Right cardiac atrium (tissue), 5 donors: ENCODE data around the gene MAML3. TPM values are rescaled to one million over a fixed set of nuclear protein-coding genes. Genes with fewer than 3 reads are reported as not detected.

Experiments
- ATAC-seq, 2 donors: fragments of 200-7000 bp; cut with Tn5 transposase; one replicate each; pipeline versions ENCODE4 v1.8.0 to v1.9.1; 2020; ENCODE audit warnings: moderate library complexity in 2 of 2, mild to moderate bottlenecking in 1 of 2
- DNase-seq, 3 donors: peaks; one replicate each; pipeline ENCODE4 v3.0.0-alpha.2; 2020
- H3K27ac ChIP-seq: one replicate; pipeline ENCODE4 v1.5.1; 2013; ENCODE audit warnings: mild to moderate bottlenecking, low read length, control low read depth, moderate library complexity
- H3K27me3 ChIP-seq: one replicate; pipeline ENCODE4 v1.6.1; 2013; ENCODE audit not compliant: control insufficient read depth, insufficient read depth
- H3K4me1 ChIP-seq: one replicate; pipeline ENCODE4 v1.6.1; 2013; ENCODE audit warnings: low read length; ENCODE audit not compliant: control insufficient read depth, insufficient read depth
- H3K4me3 ChIP-seq: one replicate; pipeline ENCODE4 v1.5.1; 2013; ENCODE audit warnings: low read length, control low read depth
- H3K9me3 ChIP-seq: one replicate; pipeline ENCODE4 v1.6.1; 2013; ENCODE audit warnings: low read length; ENCODE audit not compliant: control insufficient read depth
- WGBS: extraction: QIAGEN DNeasy Blood & Tissue Kit; methylation state at CpG from one replicate; pipeline ENCODE4 v1.1.7; 2013; 5-methylcytosine and 5-hydroxymethylcytosine counted together
- intact Hi-C, 4 donors: fragments of 100-400 bp; cut with DNase I; formaldehyde crosslinking; loops; one replicate each; pipeline versions ENCODE4 v1.11.0 to v1.14.0; 2022 to 2023
- polyA plus RNA-seq: library from polyadenylated mRNA; stranded (reverse); fragments of 200-250 nt; gene quantifications from one replicate; pipeline ENCODE4 v1.2.3, GENCODE V29; 2013
- total RNA-seq, 4 donors: library from RNA; stranded (reverse); fragmentation: NEBNext Ultra II Directional; extraction: Animal tissue kit (Norgen Biotek cat#: 25700); gene quantifications; one replicate each; pipeline ENCODE4 v1.2.1, GENCODE V29; 2021
- donor health status: healthy with polysubstance abuse.
- donor health status: DM: no; HTN: yes; CAD: no.
- donor health status: DM: no; HTN: no; CAD: no.
- donor health status: DM: no; HTN: yes; CAD: no; lungs with severe emphysema.
- donor health status: DM: yes; HTN: yes; CAD: no.

MAML3 gene
- total and polyA plus RNA-seq, 5 donors, result 1.6 to 4.2 (median 3.2) TPM

DNA sequence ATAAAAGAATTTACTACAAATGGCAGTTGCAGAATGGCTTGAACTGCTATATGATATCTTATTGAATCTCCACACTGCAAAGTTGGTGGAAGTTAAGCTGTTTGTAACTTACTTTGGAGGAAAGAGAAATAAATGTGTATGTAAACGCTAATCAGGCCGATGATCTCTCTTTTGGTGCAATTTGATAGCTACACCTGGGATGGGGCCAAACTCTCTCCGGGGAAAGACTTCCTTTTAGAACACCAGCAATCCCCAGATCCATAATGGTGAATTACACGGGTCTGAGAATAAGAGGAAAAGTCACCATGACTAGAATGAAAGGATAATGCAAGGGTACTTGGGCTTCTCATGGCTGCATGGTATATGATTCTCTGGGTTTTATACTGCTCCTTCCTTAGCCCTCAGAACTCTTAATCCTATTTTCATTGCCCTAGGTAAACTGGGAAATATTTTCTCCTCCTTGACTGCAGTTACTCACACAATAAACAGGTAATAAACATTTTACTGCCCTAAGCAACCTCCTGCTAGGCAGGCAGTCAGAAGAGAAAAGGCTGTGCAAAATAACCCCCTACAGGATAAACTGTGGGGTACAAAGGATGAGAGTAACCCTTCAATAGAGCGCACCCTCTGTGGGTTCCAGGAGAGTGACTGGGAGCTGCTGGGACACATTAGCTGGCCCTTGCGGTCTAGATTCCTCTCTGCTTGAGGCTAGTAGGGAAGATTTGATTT is 379.1 kb downstream of the MAML3 start:
- Histone ChIP-seq H3K4me3 (no peak overlapping the region), H3K27me3 (no peaks in the 10 kb centered on the region), H3K27ac (no peak overlapping the region), H3K4me1 (peaks cover 4% of the 10 kb centered on the region), H3K9me3 (no peaks in the 10 kb centered on the region)
- ATAC-seq (no peak), DNase-seq (no peak)
- intact Hi-C loops, result no loop called here
- WGBS, result 75% methylated on average over 6 of the region's 6 CpGs

GRCh38 chr4:139773560-139774318 is 380.2 kb downstream of the MAML3 start:
- Histone ChIP-seq H3K27ac (no peak overlapping the region), H3K27me3 (no peaks in the 10 kb centered on the region), H3K9me3 (no peaks in the 10 kb centered on the region), H3K4me3 (no peak overlapping the region), H3K4me1 (peaks cover 4% of the 10 kb centered on the region)
- DNase-seq (no peak), ATAC-seq (no peak)
- intact Hi-C loops, result no loop called here
- 80% methylated on average over 6 of the region's 6 CpGs for WGBS

DNA sequence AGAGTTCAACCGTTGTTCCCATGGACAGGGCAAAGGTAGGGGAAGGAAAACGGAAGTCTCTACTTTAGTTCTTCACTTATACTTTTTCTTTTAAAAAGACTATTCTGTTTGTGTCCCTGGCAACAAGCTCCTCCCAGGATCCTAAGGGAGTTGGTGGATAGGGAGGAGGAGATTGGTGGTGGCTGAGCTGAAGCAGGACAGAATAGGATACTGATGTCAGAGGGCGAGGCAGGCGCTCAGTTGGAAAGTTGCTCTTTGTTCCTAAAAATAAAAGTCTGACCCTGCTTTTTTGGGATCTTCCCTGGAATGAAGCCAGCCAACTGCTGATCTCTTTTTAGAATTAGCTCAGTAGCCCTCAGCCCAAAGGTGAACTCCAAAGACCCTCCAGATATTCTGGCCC is 383.6 kb downstream of the MAML3 start:
- H3K27ac ChIP-seq, result no peak overlapping the region
- 47% methylated on average over 4 of the region's 4 CpGs for WGBS
- H3K4me1 ChIP-seq, result peaks cover 4% of the 10 kb centered on the region
- ATAC-seq (peak; percentile 91 to 98), DNase-seq (peak; percentile 53 to 65 (median 58))
- H3K4me3 ChIP-seq, result no peak overlapping the region
- H3K27me3 ChIP-seq, result no peaks in the 10 kb centered on the region
- H3K9me3 ChIP-seq, result no peaks in the 10 kb centered on the region
- intact Hi-C loops, result no loop called here

- Histone ChIP-seq H3K27ac (no peak overlapping the region), H3K9me3 (no peaks in the 10 kb centered on the region), H3K4me3 (no peak overlapping the region), H3K4me1 (peaks cover 4% of the 10 kb centered on the region), H3K27me3 (no peaks in the 10 kb centered on the region)
- ATAC-seq, result no peak
- intact Hi-C loops, result loop anchor here in 1 of 4 donors (10.0 kb wide), 2 partner anchors 85 to 145 kb away; no protein-coding TSS in a partner anchor
- WGBS, result 72% methylated on average over 4 of the region's 4 CpGs
- no peak for DNase-seq
Measured at GRCh38 chr4:139769364-139769763, 384.6 kb downstream of the MAML3 start.

GRCh38 chr4:139768896-139769295 is 385.1 kb downstream of the MAML3 start:
- Histone ChIP-seq H3K4me3 (no peak overlapping the region), H3K27me3 (no peaks in the 10 kb centered on the region), H3K4me1 (peaks cover 4% of the 10 kb centered on the region), H3K27ac (no peak overlapping the region), H3K9me3 (no peaks in the 10 kb centered on the region)
- intact Hi-C loops, result loop anchor here in 1 of 4 donors (10.0 kb wide), 2 partner anchors 86 to 146 kb away; no protein-coding TSS in a partner anchor
- DNase-seq (no peak), ATAC-seq (no peak)
- WGBS, result 95% methylated on average over 4 of the region's 4 CpGs

- no peak for DNase-seq
- H3K27me3 ChIP-seq, result no peaks in the 10 kb centered on the region
- 93% methylated on average over 1 of the region's 1 CpG for WGBS
- intact Hi-C loops, result loop anchor here in 1 of 4 donors (10.0 kb wide), 2 partner anchors 86 to 146 kb away; no protein-coding TSS in a partner anchor
- H3K4me1 ChIP-seq, result peaks cover 4% of the 10 kb centered on the region
- H3K4me3 ChIP-seq, result no peak overlapping the region
- no peak overlapping the region for H3K27ac ChIP-seq
- no peak for ATAC-seq
- H3K9me3 ChIP-seq, result no peaks in the 10 kb centered on the region
Measured at GRCh38 chr4:139768366-139768765, 385.6 kb downstream of the MAML3 start.

GRCh38 chr4:139767585-139767984 is 386.4 kb downstream of the MAML3 start:
- ATAC-seq (no peak), DNase-seq (no peak)
- no peak overlapping the region for H3K27ac ChIP-seq
- H3K9me3 ChIP-seq, result no peaks in the 10 kb centered on the region
- H3K4me1 ChIP-seq, result peaks cover 6% of the 10 kb centered on the region
- no peak overlapping the region for H3K4me3 ChIP-seq
- intact Hi-C loops, result loop anchor here in 1 of 4 donors (10.0 kb wide), 2 partner anchors 87 to 147 kb away; no protein-coding TSS in a partner anchor
- no peaks in the 10 kb centered on the region for H3K27me3 ChIP-seq

DNA sequence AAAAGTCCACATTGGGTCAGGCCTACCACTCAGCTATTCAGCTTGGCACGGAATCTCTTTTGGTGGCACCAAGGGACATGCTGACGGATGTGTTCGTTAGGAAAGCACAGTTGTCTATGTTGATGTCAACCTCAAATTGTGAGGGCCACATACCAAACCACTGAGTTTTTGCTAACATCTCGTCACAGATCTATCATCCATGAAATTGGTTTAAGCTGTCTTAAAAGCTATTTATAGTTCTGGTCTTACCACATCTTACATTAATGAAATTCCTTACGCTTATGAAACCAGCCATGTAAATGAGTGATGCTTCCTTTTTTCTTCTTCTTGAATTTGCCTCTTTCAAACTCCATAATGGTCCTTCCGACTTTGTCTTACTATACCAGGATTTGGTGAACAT is 386.8 kb downstream of the MAML3 start:
- Histone ChIP-seq H3K27ac (no peak overlapping the region), H3K4me1 (peaks cover 9% of the 10 kb centered on the region), H3K4me3 (no peak overlapping the region), H3K27me3 (no peaks in the 10 kb centered on the region), H3K9me3 (no peaks in the 10 kb centered on the region)
- ATAC-seq (no peak), DNase-seq (no peak)
- intact Hi-C loops, result loop anchor here in 1 of 4 donors (10.0 kb wide), 2 partner anchors 88 to 148 kb away; no protein-coding TSS in a partner anchor
- 90% methylated on average over 6 of the region's 6 CpGs for WGBS

- Histone ChIP-seq H3K4me1 (peaks cover 9% of the 10 kb centered on the region), H3K9me3 (no peaks in the 10 kb centered on the region), H3K27me3 (no peaks in the 10 kb centered on the region), H3K4me3 (peak overlapping the region; percentile 18), H3K27ac (peak overlapping the region; percentile 92)
- 45% methylated on average over 9 of the region's 9 CpGs for WGBS
- ATAC-seq (peak; percentile 7 to 18), DNase-seq (peak in 2 of 3 donors; percentile 22 to 54)
- intact Hi-C loops, result loop anchor here in 1 of 4 donors (10.0 kb wide), 2 partner anchors 90 to 150 kb away; no protein-coding TSS in a partner anchor
Measured at GRCh38 chr4:139764686-139765310, 389.2 kb downstream of the MAML3 start.

GRCh38 chr4:139764182-139764581 is 389.8 kb downstream of the MAML3 start:
- ATAC-seq (peak; percentile 65 to 72), DNase-seq (peak; percentile 53 to 68 (median 60))
- Histone ChIP-seq H3K27me3 (no peaks in the 10 kb centered on the region), H3K9me3 (no peaks in the 10 kb centered on the region), H3K27ac (peak overlapping the region; percentile 92), H3K4me1 (peaks cover 9% of the 10 kb centered on the region), H3K4me3 (peak overlapping the region; percentile 18)
- intact Hi-C loops, result loop anchor here in 1 of 4 donors (10.0 kb wide), 2 partner anchors 91 to 151 kb away; no protein-coding TSS in a partner anchor
- 33% methylated on average over 8 of the region's 8 CpGs for whole genome bisulfite sequencing
